ENCODE data around the gene MRGPRG.
"Not testable (repeated sequence)": the region's sequence is repeated elsewhere in the genome, so short reads cannot be mapped to it uniquely, and the experiment has no call there.

MRGPRG gene, protein sequence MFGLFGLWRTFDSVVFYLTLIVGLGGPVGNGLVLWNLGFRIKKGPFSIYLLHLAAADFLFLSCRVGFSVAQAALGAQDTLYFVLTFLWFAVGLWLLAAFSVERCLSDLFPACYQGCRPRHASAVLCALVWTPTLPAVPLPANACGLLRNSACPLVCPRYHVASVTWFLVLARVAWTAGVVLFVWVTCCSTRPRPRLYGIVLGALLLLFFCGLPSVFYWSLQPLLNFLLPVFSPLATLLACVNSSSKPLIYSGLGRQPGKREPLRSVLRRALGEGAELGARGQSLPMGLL

DNA sequence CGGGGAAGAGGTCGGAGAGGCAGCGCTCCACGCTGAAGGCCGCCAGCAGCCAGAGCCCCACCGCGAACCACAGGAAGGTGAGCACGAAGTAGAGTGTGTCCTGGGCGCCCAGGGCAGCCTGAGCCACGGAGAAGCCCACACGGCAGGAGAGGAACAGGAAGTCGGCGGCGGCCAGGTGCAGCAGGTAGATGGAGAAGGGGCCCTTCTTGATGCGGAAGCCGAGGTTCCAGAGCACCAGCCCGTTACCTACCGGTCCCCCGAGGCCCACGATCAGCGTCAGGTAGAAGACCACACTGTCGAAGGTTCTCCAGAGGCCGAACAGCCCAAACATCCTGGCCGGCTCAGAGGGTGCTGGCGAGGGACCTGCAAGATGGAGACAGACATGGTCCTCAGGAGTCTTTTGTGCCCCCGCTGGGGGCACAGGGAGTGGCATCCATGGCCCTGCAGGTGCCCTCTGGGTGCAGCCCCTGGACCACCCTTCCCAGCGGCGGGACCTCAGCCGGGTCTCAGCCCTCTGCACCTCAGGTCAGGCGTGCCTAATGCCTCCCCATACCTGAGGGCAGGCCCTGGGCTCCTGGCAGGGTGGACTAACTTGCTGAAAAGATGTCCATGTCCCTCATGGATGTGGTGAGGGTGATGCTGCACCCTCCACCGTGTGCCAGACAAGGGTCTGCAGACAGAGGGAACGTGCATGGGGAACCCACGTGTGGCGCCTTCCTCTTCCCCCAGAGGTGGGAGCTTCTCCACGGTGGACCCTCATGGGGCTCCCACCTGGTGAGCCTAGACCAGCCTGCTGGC lies at the start of gene MRGPRG:
MRGPRG (minus strand) TSS at position 331 of the 798 bp plus-strand sequence; CDS start at position 331, 0 bp downstream.
- no peak for DNase-seq (ENCODE audit: low read depth)

DNA sequence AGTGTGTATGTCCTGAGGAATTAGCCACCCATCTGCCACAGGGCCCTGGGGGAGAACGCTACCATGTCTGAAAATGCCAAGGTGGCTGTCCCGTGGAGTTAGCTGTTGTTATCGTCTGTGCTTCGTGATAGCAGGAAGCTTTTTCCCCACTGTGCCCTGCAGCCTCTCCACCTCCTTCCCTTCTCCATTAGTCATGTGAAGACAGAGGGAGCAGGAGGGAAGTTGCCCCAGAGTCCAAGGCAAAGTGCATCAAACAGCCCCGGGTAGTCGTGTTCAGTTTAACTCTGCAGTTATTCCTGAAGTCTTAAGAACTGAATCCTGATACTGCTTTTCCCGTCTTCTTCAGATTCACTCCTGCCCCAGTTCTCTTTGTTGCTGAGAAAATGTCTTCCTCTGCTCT lies 43.9 kb upstream of the MRGPRG start:
- DNase-seq (ENCODE audit: low read depth): not testable (repeated sequence)

DNA sequence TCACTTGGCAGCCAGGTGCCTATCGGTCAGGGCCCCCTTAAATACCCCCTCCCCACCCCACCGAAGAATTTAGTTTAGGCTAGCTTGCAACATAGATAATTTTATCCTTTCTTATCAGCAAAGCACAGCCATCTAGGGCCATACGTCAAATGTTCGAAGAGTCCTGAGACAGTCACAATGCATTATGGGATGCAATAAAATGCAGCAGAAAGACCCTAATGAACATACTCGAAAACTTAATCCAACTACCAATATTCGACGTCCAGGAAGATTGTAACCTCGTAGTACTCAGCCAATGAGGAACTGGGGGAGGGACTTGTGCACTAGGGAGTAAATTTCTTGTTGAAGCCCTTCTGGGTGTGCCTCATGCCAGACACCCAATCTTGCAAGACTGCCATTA lies 43.2 kb upstream of the MRGPRG start:
- not testable (repeated sequence) for DNase-seq (ENCODE audit: low read depth)

DNA sequence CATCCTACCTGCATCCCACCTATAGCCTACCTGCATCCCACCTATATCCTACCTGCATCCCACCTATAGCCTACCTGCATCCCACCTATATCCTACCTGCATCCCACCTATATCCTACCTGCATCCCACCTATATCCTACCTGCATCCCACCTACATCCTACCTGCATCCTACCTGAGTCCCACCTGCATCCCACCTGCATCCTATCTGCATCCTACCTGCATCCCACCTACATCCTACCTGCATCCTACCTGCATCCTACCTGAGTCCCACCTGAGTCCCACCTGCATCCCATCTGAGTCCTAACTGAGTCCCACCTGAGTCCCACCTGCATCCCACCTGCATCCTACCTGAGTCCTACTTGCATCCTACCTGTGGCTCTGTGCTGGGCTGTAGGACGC lies 38.9 kb upstream of the MRGPRG start:
- DNase-seq (ENCODE audit: low read depth): not testable (repeated sequence)

DNA sequence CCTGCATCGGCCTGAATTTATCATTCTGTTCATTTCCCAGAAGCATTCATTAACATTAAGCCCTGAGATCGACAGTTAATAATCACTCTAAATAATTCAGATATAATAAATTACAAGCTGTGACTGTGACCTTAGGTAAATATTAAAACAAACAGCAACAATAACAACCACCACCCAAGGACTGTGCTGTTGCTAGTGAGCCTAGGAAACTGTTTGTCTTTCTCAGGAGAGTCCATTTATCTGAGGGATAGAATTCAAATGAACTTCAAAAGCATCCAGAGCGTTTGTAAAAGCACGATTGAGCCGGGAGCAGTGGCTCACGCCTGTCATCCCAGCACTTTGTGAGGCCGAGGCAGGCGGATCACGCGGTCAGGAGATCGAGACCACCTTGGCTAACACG lies 36.6 kb upstream of the MRGPRG start:
- DNase-seq (ENCODE audit: low read depth): not testable (repeated sequence)

DNA sequence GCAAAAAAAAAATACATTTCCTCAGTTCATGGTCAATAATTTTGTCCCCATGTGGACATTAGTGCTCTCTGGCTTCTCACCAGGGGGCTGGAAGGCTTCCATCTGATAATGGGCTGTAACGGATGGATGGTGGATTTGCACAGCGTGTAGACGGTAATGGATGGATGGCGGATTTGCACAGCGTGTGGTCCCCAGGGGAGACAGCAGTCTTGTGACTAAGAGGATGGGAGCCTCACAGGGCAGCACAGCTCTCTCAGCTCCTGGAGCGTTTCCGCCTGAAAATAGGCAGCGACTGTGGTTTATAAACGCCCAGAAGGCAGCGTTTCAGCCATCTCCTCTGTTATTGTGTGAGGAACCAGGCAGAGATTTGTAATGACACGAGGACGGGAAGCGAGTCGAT lies 36.2 kb upstream of the MRGPRG start:
- DNase-seq (ENCODE audit: low read depth): not testable (repeated sequence)

DNA sequence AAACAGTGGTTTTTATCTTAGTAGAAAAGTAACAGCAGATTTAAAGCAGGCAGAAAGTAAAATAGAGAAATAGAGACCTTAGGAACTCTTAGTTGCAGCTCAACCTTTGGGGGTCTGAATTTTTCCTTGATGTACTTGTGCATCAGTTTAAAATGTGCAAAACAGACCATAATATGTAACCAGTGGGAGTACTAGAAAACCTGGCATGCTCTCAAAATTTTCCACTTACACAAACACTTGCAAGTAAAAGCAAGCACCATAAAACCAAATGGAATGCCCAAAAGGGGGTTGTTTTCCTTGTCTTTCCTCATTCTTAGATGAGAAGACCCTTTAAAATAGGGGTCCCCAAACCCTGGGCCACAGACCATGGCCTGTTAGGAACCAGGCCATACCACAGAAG lies 26.5 kb upstream of the MRGPRG start:
- DNase-seq (ENCODE audit: low read depth): no peak

DNA sequence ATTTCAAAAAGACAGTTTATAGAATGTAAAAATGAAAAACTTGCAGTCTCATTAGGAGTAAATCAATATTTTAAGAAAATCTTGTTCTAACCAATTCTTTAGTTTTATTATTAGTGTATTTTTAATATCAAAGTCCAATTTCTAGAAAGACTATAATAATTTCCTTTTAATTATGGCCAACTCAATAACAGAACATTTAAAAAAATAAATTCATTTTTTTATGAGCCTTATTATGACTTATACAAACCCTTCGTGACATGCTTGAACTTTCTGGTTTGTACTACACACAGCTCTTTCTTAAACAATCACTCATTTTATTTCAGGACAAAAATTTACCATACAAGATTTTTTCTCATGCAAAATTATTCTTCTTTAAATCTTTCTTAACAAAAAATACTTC lies 25.3 kb upstream of the MRGPRG start:
- no peak for DNase-seq (ENCODE audit: low read depth)

DNA sequence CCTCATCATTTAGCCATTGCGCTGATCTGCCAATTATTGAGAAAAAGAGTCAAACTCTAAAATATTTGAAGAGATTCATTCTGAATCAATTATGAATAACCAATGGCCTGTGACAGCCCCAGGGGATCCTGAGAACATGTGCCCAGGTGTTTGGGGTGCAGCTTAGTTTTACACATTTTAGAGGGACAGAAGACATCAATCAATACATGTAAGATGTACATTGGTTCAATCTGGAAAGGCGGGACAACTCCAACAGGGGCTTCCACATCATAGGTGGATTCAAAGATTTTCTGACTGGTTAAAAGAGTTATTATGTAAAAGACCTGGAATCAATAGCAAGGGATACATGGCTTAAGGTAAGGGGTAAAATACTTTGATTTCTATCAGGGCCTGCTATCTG lies 18.5 kb upstream of the MRGPRG start:
- no peak for DNase-seq (ENCODE audit: low read depth)

DNA sequence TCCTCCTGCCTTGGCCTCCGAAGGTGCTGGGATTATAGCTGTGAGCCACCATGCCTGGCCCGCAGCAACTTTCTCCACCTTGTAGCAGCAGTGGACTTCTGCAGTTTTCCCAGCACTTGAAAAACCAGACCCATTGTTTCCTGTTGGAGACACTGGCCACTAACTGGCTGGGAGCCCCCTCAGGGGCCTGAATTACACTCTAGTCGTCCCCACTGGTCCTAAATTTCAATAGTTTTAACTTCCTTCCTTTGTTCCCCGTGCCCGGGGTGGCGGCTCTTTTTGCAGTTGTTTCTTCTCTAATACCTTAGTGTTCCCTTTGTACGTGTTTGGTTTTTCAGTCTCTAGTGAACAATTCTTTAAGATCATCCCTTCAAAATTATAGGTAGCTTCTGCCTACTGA lies 16.2 kb upstream of the MRGPRG start:
- no peak for DNase-seq (ENCODE audit: low read depth)

DNA sequence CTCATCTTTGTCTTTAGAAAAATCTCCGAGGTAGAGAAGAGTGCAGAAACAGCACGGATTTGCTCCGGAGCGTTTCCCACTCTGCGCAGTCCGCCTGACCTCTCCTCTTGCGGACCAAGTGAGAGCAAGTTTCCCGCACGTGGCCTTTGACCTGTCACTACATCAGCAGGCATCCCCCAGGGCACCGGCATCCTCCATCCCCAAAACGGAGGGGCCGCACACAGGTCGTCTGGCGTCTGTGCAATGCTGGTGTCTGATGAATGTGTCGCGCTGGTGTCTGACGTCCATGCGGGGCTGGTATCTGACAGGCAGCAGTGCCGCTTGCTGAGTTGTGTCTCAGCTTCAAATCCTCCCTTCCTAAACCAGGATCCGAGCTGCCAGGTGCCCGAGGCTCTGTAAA lies 14.3 kb upstream of the MRGPRG start:
- DNase-seq (ENCODE audit: low read depth): no peak

DNA sequence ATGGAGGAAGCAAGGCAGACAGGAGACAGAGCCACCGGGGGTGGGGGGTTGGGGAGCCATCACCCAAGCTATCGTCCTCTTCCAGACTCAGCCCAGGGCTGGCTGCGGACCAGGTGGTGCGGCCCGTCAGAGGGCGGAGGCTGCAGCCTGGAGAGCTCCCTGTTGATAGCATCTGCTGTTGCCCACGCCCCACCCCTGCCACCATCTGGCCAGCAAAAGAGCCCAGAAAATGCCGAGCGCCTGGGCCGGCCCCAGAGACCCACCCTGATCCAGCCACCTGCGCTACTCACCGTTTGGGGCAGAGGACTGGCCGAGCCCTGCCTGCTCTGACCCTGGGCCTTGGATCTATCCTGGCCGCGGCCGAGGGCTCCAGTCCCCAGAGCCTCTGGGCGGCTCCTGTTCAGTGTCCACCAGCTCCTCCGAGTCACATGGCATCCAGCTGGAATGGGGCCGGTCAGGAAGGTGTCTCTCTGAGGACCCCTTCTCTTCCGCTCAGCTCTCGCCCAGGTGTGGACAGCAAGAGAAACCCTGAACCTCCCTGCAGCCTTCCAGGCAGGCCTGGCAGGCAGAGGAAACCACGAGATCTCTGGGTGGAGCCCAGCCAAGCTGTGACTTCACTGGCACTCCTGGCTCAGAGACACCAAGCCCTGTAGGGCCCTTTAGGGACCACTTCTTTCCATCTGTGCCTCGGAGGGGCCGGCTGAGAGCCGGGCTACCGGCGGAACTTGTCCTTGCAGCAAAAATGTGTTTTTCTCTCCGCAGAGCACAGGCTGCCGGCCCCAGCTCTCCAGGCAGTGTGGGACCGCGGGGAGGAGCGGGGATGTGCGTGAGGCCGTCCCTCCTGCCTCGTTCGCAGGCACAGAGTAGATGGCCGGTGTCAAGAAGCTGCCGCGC lies 13.5 kb upstream of the MRGPRG start, which contains the start of gene MRGPRE:
MRGPRE (minus strand) TSS at position 567 of the 894 bp plus-strand sequence. CDS start 3,618 bp downstream, outside the sequence.
- DNase-seq (ENCODE audit: low read depth): no peak

DNA sequence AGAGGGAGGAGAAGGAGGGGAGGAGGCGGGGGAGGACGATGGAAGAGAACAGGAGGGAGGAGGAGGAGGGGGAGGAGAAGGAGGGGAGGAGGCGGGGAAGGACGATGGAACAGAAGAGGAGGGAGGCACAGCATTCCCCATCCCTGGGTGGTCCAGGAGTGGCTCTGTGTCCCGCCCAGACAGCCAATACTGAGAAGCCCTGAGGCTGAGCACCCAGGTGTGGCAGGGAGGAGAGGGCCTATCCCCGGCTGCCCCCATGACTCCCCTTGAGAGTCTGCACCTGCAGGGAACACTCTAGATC lies 12.9 kb upstream of the MRGPRG start:
- DNase-seq (ENCODE audit: low read depth): no peak

DNA sequence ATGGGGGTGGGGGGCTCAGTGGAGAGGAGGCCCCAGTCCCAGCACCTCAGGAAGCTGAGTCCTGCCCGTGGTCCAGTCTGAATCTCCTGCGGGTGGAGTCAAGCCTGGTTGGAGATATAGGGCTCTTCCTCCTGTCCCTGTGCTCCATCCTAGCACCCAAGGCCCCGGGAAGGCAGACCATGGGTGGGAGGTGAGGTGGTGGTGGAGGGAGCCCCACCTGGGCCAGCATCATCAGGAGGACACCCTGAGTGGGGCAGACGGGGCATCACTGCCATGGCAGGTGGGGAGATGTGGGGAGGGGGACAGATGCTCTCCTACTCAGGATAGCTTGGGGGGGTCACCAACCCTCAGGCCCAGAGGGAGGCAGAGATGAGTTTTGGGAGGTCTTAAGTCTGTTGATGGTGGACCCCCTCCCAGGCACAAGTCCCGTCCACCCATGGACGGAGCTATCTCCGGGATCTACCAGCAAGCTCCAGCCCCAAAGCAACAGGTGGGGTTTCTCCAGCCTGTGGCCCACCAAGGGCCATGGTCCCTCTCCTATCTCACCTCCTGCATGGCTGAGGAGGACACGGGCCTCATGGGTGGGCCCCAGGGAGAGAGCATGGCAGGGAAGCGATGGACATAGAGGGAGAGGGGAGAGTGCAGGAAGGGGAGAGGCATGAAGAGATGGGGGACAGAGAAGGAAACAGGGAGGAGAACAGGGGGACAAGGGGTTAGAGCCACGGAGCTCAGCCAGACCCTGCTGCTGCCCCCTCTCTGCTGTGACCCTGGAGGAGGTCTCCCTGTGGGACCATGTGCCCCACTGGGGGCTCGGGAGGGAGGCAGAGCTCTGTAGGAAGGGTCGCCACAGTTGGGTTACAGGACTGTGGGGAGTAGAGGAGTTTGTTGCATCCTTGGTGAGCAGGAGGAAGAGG lies 12.3 kb upstream of the MRGPRG start:
- no peak for DNase-seq (ENCODE audit: low read depth)

DNA sequence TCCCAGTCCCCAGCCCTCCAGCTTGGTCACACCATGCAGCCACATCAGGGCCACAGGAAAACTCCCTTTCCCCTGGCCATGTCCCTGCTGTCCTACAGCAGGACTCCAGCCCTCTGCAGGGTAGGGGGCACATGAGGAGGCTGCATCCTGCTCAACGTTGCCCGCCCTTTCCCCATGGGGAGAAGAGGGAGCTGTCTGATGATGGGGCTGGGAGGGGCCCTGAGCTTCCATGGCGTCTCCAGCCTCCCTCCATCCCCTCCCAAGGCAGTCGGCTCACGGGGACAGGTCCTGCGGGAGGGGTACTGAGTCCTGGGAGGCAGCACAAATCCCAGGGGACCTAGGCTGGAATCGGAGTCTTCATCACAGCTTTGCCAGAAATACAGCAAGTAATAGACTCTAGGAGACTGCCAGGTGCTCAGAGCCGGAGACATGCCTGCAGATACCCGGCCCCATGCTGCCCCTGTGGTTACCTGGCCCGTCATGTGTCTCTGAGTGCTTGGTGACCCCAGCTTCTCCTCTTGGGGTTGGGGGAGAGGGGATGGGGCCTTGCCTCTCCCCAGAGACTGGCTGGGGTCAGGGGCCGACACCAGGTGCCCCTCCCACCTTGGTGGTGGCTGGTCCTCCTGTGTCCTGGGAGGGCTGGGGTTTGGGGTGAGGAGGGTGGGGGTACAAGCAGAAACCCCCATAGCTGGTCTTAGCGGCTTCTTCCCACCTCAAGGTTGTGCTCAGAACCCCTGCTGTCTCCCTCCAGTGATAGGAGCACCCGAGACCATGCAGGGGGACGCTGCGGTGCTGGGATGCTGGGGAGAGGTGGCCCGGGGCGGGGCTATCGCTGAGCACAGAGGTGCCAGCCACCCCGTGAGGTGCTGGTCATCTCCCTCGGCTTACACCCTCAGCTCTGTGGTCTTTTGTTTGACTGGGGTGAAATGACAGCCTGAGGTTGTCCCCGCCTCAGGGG lies 11.3 kb upstream of the MRGPRG start:
- DNase-seq (ENCODE audit: low read depth): no peak

DNA sequence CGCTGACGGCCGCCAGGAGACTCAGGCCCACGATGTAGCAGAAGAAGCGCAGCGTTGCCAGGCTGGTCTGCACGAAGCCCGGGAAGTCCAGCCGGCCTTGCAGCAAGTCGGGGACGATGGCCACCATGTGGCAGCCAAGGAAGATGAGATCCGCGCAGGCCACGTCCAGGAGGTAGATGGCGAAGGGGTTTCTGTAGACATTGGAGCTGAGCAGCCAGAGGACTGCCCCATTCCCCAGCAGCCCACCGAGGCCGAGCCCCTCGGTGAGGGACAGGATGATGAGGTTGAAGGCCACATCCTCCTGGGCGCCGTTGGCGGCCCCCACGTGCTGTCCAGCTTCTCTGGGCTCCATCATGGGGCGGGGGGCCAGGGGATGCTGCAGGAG lies 9.8 kb upstream of the MRGPRG start:
- DNase-seq (ENCODE audit: low read depth): no peak

DNA sequence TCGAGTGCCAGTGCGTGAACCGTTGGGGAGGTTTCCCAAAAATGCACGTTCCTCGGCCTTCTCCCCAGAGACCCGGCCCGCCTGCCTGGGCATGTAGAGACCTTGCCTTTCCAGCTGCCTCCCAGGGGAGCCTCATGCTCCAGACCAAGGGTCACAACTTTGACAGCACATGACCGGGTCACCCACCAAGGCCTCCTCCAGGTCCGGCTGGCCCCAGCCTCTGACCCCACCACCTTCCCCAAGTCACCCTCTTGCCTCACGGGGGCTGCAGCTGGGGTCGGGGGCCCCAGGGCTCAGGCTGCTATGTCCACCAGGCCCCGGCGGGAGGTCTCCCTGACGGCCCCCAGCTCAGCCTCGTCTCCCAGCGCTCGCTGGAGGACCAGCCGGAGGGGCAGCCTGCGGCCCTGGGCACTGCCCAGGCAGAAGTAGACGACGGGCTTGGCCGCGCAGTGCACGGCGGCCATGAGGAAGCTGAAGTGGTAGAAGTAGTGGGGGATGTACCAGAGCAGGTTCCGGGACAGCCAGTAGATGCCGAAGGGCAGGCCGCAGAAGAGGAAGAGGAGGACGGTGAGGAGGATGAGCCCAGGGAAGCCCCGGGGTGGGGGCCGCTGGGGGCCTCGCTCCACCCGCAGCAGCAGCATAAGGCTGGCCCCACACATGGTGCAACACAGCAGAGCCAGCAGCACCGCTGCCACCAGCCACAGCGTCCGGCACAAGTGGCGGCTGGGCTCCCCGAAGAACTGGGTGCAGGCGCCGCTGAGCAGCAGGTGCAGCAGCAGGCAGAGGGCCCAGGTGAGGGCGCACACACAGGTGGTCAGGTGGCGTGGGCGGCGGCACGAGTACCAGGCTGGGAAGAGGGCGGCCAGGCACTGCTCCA lies 9.2 kb upstream of the MRGPRG start:
- DNase-seq (ENCODE audit: low read depth): no peak

DNA sequence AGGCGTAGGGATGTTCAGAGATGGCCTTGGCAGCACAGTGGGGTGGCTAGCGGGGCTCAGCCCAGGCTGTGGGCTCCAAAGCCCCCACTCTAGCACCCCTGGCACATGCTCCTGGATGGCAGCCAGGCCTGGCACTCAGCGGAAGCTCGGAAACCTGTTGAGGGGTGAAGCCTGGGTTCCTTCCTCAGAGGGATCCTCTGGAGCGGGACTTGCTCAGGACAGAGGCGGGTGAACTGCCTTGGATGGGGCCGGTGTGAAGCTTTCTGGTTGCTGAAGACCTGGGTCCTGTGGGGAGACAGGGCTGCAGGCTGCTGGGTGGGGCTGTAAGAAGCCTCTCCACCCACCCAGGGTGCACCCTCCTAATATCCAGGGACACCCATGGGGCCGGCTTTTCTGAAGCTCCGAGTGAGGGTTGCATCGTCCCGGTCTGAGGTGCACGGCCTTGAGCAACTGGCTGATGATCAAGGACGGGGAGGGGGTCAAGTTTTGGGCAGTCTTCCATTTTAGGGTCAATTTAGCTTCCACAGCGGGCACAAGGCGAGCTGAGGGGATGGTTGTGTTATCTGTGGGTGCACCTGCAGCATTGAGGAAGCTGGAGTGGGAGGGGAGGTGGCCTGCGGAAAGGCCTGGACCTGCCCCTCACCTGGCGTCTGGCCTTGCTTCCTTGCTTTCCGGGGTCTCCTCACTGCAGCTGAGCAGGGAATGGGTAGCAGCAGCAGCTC lies 8.4 kb upstream of the MRGPRG start:
- no peak for DNase-seq (ENCODE audit: low read depth)

All from stimulated activated CD8-positive, alpha-beta memory T cell treated with anti-CD3 and anti-CD28 coated beads, Interleukin-12 subunit alpha, Interleukin-12 subunit beta, amount 100 ng/mL, for 1 hour (primary cell).